AML-193 (cell line): ENCODE data around the gene YAF2.
"Not testable (repeated sequence)": the region's sequence is repeated elsewhere in the genome, so short reads cannot be mapped to it uniquely, and the experiment has no call there.

Source experiments
- DNase-seq, 2 experiments: peaks; one replicate each; lab custom pipeline; 2025; lab: John Stamatoyannopoulos, UW

Gene YAF2

DNA sequence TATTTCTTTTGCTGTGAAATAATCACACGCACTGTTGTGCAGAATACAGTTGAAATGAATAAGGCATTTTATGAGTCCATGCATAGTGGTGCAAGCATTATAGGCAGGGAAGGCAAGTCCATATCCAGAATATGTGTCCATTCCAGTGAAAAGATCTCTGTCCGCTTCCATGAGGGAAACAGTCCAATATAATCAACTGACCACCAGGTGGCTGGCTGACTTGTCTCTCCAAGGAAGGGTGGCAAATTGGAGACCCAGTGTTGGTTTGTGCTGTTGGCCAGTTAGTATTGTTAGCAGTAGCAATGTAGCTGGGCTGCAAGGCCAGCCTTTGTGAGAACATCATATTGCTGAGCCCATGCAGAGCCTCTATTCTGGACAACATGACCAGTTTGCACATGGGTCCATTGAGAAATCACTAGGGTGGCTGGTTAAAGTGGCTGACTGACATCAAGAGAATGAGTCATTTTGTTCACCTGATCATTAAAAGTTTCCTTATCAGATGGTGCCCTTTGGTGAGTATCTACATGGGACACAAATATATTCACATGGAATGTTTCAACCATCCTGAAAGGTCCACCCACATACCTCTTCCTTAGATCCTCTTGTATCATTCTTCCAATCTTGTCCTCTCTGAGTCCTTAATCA is 17.3 kb upstream of the YAF2 start:
- DNase-seq, result no peak

DNA sequence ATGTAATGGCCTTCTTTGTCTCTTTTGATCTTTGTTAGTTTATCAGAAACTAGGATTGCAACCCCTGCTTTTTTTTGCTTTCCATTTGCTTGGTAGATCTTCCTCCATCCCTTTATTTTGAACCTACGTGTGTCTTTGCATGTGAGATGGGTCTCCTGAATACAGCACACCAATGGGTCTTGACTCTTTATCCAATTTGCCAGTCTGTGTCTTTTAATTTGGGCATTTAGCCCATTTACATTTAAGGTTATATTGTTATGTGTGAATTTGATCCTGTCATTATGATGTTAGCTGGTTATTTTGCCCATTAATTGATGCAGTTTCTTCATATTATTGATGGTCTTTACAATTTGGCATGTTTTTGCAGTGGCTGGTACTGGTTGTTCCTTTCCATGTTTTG is 14.6 kb upstream of the YAF2 start:
- DNase-seq, result not testable (repeated sequence)

DNA sequence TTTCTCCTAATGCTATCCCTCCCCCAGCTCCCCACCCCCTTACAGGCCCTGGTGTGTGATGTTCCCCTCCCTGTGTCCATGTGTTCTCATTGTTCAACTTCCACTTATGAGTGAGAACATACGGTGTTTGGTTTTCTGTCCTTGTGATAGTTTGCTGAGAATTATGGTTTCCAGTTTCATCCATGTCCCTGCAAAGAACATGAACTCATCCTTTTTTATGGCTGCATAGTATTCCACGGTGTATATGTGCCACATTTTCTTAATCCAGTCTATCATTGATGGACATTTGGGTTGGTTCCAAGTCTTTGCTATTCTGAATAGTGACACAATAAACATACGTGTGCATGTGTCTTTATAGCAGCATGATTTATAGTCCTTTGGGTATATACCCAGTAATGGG is 11.0 kb upstream of the YAF2 start:
- DNase-seq, result not testable (repeated sequence)

DNA sequence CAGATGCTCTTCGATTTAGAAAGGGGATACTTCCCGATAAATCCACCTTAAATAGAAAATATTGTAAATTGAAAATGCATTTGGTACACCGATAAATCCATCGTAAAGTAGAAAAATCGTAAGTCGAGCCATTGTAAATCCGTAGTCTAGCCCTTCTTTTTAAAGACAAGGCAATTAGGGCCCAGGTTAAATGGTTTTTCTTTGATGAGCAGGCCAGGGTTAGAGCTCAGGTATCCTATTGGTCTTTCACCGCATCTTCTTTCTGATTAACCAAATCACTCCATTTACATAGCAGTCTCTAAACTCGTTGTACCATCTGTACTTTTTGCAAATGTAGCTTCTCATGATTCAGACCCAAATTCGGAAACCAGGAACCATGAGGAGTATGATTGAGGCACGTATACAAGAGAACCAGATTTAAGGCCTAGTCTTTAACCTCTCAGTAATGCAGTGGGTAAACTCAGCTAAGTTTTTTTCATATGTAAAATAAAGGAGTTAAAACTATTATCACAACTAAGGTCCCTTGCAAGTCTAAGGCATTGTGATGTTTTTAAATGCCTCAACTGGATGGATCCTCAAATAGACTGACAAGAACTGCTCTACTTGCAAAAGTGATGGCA is 2.2 kb upstream of the YAF2 start:
- DNase-seq, result no peak

GRCh38 chr12:42237853-42238239 is 202 bp downstream of the YAF2 start:
- DNase-seq, result no peak

- DNase-seq, result peak; percentile 65
Observed at GRCh38 chr12:42237052-42237852, 796 bp downstream of the YAF2 start.

DNA sequence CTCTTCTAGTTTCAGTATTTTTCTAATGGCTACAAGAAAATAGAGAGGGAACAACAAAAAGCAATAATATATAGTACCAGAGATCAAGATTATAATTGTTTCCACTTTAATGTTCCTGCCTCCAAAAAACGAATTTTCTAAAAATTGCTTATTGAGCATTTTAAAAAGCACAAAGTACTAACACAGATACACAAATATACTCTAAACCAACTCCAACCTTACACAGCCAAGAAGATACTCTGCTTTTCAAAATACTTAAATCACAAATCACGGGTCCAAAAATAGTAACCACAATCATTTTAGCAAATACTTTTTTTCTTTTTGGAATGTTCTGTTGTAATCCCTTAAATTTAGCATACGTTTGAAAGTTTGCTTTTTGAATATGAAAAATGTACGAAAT is 2.0 kb downstream of the YAF2 start:
- no peak for DNase-seq

DNA sequence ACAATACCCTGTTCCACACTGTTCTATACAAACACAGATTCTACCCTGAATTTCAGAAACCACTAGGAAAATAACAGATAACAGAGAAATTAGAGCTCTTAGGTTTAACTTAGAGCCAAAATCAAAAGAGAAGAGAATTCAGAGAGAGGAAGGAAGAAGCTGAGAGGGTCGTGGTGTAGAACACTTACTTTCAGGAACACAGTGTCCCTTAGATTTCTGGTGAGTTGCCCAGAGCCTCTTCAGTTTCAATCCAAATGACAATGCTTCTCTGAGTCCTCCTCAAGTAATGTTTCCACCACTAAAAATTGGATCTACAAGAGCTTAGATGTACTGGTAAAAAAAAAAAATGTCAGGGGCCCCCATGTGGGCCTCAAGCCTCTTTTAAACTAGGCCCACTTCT is 2.6 kb downstream of the YAF2 start:
- no peak for DNase-seq

- DNase-seq, result no peak
Observed at GRCh38 chr12:42234970-42235369, 3.1 kb downstream of the YAF2 start.

DNA sequence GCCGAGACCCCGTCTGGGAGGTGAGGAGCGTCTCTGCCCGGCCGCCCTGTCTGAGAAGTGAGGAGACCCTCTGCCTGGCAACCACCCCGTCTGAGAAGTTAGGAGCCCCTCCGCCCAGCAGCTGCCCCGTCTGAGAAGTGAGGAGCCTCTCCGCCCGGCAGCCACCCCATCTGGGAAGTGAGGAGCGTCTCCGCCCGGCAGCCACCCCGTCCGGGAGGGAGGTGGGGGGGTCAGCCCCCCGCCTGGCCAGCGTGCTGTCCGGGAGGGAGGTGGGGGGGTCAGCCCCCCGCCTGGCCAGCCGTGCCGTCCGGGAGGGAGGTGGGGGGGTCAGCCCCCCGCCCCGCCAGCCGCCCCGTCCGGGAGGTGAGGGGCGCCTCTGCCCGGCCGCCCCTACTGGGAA is 10.5 kb downstream of the YAF2 start:
- DNase-seq, result not testable (repeated sequence)

DNA sequence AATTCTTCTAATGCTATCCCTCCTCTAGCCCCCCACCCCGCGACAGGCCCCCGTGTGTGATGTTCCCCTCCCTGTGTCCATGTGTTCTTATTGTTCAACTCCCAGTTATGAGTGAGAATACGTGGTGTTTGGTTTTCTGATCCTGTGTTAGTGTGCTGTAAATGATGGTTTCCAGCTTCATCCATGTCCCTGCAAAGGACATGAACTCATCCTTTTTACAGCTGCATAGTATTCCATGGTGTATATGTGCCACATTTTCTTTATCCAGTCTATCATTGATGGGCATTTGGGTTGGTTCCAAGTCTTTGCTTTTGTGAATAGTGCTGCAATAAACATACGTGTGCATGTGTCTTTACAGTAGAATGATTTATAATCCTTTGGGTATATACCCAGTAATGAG is 13.5 kb downstream of the YAF2 start:
- DNase-seq, result not testable (repeated sequence)

- DNase-seq, result no peak
Observed at GRCh38 chr12:42222724-42223123, 15.3 kb downstream of the YAF2 start.

DNA sequence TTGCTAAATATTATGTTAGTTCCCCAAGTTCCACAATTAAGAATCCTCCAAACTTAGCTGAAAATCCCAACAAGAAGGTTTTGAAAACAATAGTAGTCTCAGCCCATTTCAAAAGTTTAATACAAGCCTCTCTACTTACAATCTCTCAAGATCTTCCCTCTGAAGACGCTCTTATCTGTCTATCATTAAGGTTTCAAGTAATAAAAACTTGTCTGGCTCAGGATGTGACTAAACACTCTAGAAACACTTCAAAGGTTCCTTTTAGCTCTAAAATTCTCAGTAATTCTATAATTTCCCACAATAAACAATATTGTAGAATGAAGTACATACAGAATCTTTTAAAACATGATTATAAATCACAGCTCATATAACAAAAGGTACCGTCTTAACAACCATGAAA is 16.3 kb downstream of the YAF2 start:
- no peak for DNase-seq

DNA sequence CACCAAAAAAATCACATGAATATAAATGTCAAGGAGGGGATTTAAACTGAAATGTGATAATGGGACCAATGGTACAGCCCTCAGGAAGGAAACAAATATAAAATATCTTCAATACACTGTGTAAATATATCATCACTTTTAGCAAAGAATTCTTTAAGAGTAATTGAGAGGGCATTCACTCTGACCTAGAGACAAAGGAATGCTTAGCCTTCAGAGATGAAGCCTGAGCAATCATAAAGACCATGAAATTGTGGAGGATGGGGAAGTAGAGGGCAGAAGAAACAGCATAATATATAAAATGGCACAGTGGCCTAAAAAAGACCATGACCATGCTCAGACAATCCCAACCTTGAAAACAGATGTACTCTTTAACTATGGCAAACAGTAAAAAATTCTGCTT is 20.4 kb downstream of the YAF2 start:
- no peak for DNase-seq

GRCh38 chr12:42216737-42217136 is 21.3 kb downstream of the YAF2 start:
- DNase-seq, result no peak

- not testable (repeated sequence) for DNase-seq
Observed at GRCh38 chr12:42215759-42216158, 22.3 kb downstream of the YAF2 start.

DNA sequence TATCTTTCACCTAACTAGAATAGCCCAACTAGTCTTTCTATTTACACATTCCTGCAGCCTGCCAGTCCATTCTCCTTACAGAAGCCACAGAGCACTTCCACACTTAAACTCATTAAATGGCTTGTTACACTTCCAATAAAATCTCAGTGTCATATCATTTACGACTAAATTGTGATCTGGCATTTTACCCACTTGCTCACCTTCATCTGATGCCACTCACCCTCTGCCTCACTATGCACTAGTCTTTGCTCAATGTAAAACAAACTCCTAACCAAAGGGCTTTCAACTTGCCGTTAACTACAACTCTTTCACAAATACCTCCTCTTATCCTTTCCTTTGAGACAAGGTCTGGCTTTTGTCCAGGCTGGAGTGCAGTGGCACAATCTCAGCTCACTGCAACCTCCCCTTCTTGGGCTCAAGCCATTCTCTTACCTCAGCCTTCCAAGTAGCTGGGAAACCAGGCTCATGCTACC is 24.1 kb downstream of the YAF2 start:
- no peak for DNase-seq

GRCh38 chr12:42213023-42213422 is 25.0 kb downstream of the YAF2 start:
- no peak for DNase-seq

- DNase-seq, result no peak
Observed at GRCh38 chr12:42208574-42208973, 29.5 kb downstream of the YAF2 start.

GRCh38 chr12:42204819-42205218 is 33.2 kb downstream of the YAF2 start:
- no peak for DNase-seq

GRCh38 chr12:42204362-42204761 is 33.7 kb downstream of the YAF2 start:
- no peak for DNase-seq

- DNase-seq, result no peak
Observed at GRCh38 chr12:42201063-42201462, 37.0 kb downstream of the YAF2 start.

GRCh38 chr12:42199007-42199406 is 39.0 kb downstream of the YAF2 start:
- DNase-seq, result no peak
